BLaER1 treated with 17β-estradiol and CSF1 and Interleukin-3, amounts not matched to agents 10 nM and 100 nM (cell line): ENCODE data around the gene SALL4.
A peak's percentile ranks its signal among the peaks of the same experiment; 100 is the strongest.

Source experiments
- H3K27ac ChIP-seq, 11 experiments: shearing (Covaris generic); formaldehyde crosslinking; 2 replicates each; pipeline ENCODE4 v1.8.1; 2022
- H3K27me3 ChIP-seq, 11 experiments: shearing (Covaris generic); formaldehyde crosslinking; 2 replicates each; pipeline ENCODE4 v1.8.1; 2022
- H3K36me3 ChIP-seq, 11 experiments: shearing (Covaris generic); formaldehyde crosslinking; 2 replicates each; pipeline ENCODE4 v1.8.1; 2022
- H3K4me1 ChIP-seq, 10 experiments: shearing (Covaris generic); formaldehyde crosslinking; 2 replicates each; pipeline ENCODE4 v1.8.1; 2022
- H3K4me2 ChIP-seq, 11 experiments: shearing (Covaris generic); formaldehyde crosslinking; 2 replicates each; pipeline ENCODE4 v1.8.1; 2022
- H3K4me3 ChIP-seq, 10 experiments: shearing (Covaris generic); formaldehyde crosslinking; 2 replicates each; pipeline ENCODE4 v1.8.1; 2022
- H3K9ac ChIP-seq, 11 experiments: shearing (Covaris generic); formaldehyde crosslinking; 2 replicates each; pipeline ENCODE4 v1.8.1; 2022
- H3K9me3 ChIP-seq, 11 experiments: shearing (Covaris generic); formaldehyde crosslinking; replicated peaks in 1 of 11; 2 replicates each; pipeline ENCODE4 v1.8.1; 2022
- H4K20me1 ChIP-seq, 11 experiments: shearing (Covaris generic); formaldehyde crosslinking; 2 replicates each; pipeline ENCODE4 v1.8.1; 2022
- Cebpa-rat ChIP-seq, 11 experiments: shearing (Covaris generic); IDR thresholded peaks; 2 replicates each; pipeline ENCODE4 v1.8.1; 2022

SALL4 gene

DNA sequence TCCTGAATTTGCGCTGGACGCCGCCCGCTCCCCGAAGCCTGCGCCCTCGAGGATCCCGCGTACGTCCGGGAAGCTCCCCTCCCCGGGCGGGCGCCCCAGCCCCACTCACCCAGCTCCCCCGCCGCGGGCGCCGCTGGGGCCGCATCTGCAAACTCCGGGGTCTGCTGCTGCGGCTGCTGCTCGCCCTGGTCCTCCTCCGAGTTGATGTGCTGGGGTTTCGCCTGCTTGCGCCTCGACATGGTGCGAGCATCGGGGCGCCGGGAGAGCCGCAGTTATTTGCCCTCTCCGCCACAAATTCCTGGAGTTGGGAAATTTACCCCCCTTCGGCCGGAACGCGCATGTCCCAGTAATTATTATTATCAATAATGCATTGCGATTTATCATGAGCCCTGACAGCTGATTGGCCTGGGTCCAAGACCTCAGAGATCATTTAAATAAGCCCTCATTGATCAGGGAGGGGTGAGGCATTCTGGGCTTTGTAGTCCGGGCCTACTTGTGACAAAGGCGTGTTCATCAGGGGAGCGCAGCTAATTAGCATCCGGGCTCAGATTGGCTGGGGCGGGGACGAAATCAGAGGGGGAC, at the start of gene SALL4:
TSS of gene SALL4 (minus strand) at position 352 of the 582 bp plus-strand sequence. CDS start at position 239, 113 bp downstream.
- Histone ChIP-seq H3K9me3 (no peaks in the 10 kb centered on the region), H3K4me1 (peaks cover 11 to 40% (median 28%) of the 10 kb centered on the region in 10 experiments), H3K27ac (peak within 1 kb of the TSS; percentile 83 to 96 (median 92)), H3K9ac (peak within 1 kb of the TSS; percentile 86 to 94 (median 91)), H4K20me1 (no peaks in the 10 kb centered on the region), H3K4me3 (peak within 1 kb of the TSS; percentile 68 to 82 (median 76)), H3K36me3 (no peaks in the 10 kb centered on the region), H3K4me2 (peak within 1 kb of the TSS; percentile 82 to 99 (median 95)), H3K27me3 (peaks cover 0 to 12% (median 0%) of the 10 kb centered on the region in 11 experiments; a peak in 1 of 22 replicates)
- no peak for TF ChIP-seq Cebpa-rat (IDR thresholded peaks at IDR 0.05)

GRCh38 chr20:51848346-51848745, 46.0 kb upstream of the SALL4 start:
- Histone ChIP-seq H3K4me3 (no peak overlapping the region), H3K27ac (no peak overlapping the region), H4K20me1 (no peaks in the 10 kb centered on the region), H3K9ac (no peak overlapping the region), H3K4me1 (peaks cover 0 to 3% (median 2%) of the 10 kb centered on the region in 10 experiments; a peak in 14 of 20 replicates), H3K27me3 (no peaks in the 10 kb centered on the region), H3K4me2 (no peak overlapping the region), H3K36me3 (no peaks in the 10 kb centered on the region), H3K9me3 (no peaks in the 10 kb centered on the region; a peak in 1 of 22 replicates)
- no peak for TF ChIP-seq Cebpa-rat (IDR thresholded peaks at IDR 0.05)

DNA sequence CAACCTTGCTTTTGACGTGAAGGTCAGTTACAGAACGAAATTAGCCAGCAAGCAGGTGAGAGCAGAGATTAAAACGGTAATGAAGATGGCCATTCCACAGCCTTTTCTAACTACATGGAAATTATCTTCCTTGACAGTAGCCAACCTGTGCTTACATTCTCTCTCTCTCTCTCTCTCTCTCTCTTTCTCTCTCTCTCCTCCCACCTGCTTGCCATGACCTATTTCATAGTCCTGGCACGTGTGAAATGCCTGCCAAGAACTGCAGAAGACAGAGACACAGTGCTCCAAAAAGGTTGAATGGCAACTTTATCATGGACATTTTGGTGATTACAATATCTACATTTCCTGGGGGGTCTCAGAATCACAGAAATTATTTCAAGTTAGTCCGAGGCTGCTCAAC, 38.5 kb upstream of the SALL4 start:
- no peak overlapping the region for H3K4me3 ChIP-seq
- H3K4me1 ChIP-seq, result no peaks in the 10 kb centered on the region
- H3K4me2 ChIP-seq, result no peak overlapping the region
- no peaks in the 10 kb centered on the region; a peak in 1 of 22 replicates for H3K9me3 ChIP-seq
- H3K36me3 ChIP-seq, result no peaks in the 10 kb centered on the region
- no peak overlapping the region for H3K27ac ChIP-seq
- H4K20me1 ChIP-seq, result no peaks in the 10 kb centered on the region
- no peak overlapping the region for H3K9ac ChIP-seq
- TF ChIP-seq Cebpa-rat (IDR thresholded peaks at IDR 0.05), result no peak
- H3K27me3 ChIP-seq, result no peaks in the 10 kb centered on the region

DNA sequence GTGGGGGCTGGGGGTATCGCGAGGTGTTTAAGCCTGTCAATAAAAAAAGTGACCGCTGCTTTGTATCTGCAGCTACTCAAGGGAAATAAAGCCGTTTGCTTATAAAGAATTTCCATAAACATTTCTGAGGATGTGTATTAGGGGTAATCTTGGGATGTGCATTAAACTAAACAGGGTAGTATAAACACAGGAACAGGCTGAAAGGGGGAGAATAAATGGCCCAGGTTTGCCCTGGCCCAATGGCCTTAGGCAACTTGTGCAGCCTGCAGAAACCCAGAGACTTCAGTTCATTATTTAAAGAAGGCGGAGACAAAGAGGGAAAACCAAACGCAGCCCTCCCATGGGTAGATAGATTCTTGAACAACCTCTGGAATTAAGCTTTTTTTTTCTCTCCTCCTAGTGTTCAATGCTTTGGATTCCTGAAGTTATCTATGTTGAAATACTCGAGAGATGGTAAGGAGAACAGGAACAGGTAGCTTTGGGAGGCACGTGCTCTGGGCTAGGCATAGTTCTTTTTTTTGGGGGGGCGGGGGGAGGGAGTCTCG, 35.6 kb upstream of the SALL4 start:
- Histone ChIP-seq H3K9ac (no peak overlapping the region), H4K20me1 (no peaks in the 10 kb centered on the region), H3K9me3 (no peaks in the 10 kb centered on the region), H3K4me2 (no peak overlapping the region), H3K4me3 (no peak overlapping the region), H3K4me1 (no peaks in the 10 kb centered on the region), H3K27me3 (no peaks in the 10 kb centered on the region), H3K27ac (no peak overlapping the region), H3K36me3 (no peaks in the 10 kb centered on the region)
- no peak for TF ChIP-seq Cebpa-rat (IDR thresholded peaks at IDR 0.05)

GRCh38 chr20:51837436-51837835, 35.1 kb upstream of the SALL4 start:
- no peaks in the 10 kb centered on the region for H3K27me3 ChIP-seq
- no peak overlapping the region for H3K9ac ChIP-seq
- no peak overlapping the region for H3K4me3 ChIP-seq
- no peak overlapping the region for H3K27ac ChIP-seq
- H3K4me1 ChIP-seq, result no peaks in the 10 kb centered on the region
- H4K20me1 ChIP-seq, result no peaks in the 10 kb centered on the region
- no peaks in the 10 kb centered on the region for H3K9me3 ChIP-seq
- H3K36me3 ChIP-seq, result no peaks in the 10 kb centered on the region
- TF ChIP-seq Cebpa-rat (IDR thresholded peaks at IDR 0.05), result no peak
- H3K4me2 ChIP-seq, result no peak overlapping the region

- Histone ChIP-seq H3K9me3 (no peaks in the 10 kb centered on the region), H4K20me1 (no peaks in the 10 kb centered on the region), H3K27ac (no peak overlapping the region), H3K4me1 (peaks cover 0 to 8% (median 7%) of the 10 kb centered on the region in 10 experiments; a peak in 11 of 20 replicates), H3K27me3 (no peaks in the 10 kb centered on the region), H3K9ac (no peak overlapping the region), H3K4me3 (no peak overlapping the region), H3K36me3 (no peaks in the 10 kb centered on the region), H3K4me2 (no peak overlapping the region)
- no peak for TF ChIP-seq Cebpa-rat (IDR thresholded peaks at IDR 0.05)
These were observed 31.0 kb upstream of the SALL4 start for GRCh38 chr20:51833326-51833725.

DNA sequence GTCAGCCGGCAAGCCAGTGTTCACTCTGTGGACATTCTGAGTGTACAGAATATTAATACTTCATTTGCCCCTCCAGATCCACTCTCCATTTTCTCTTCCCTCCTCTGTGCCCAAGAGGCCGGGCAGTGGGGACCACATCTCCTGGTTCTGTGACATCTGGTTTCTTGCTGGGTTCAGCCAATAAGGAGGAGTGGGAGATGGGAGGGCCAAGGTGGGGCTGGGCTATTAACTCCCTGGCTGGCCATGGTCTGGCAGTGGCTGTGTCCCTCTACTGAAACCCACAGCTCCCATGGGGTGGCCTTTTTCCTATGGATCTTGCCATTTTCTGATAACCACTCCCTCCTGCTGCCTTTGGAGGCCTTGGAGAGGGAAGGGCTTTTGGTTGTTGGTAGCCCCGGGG, 30.0 kb upstream of the SALL4 start:
- peaks cover 0 to 10% (median 9%) of the 10 kb centered on the region in 10 experiments; a peak in 11 of 20 replicates for H3K4me1 ChIP-seq
- no peaks in the 10 kb centered on the region for H3K27me3 ChIP-seq
- no peak for TF ChIP-seq Cebpa-rat (IDR thresholded peaks at IDR 0.05)
- H3K9ac ChIP-seq, result no peak overlapping the region
- H4K20me1 ChIP-seq, result no peaks in the 10 kb centered on the region
- no peaks in the 10 kb centered on the region for H3K36me3 ChIP-seq
- H3K9me3 ChIP-seq, result no peaks in the 10 kb centered on the region
- H3K27ac ChIP-seq, result no peak overlapping the region
- no peak overlapping the region for H3K4me2 ChIP-seq
- H3K4me3 ChIP-seq, result no peak overlapping the region

DNA sequence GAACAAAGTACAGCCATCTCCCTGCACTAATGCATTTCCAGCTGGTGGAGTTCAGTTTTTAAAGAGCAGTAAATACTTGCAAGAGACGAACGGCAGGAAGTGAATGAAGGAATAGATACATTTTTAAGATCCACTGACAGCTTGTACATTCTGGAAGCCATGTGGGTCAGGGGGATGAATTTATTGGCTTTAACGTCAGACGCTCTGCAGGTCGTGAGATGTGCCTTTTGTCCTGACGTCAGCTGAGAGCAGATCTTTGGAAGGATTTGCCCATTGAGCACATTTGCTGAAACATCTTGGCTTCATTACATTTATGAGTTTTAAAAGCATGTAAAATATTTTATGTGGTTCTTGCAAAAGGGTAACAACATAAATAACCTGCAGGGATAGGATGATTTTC, 29.5 kb upstream of the SALL4 start:
- Histone ChIP-seq H3K4me1 (peaks cover 0 to 10% (median 9%) of the 10 kb centered on the region in 10 experiments; a peak in 11 of 20 replicates), H3K4me2 (no peak overlapping the region), H3K36me3 (no peaks in the 10 kb centered on the region), H3K27me3 (no peaks in the 10 kb centered on the region), H3K9me3 (no peaks in the 10 kb centered on the region), H4K20me1 (no peaks in the 10 kb centered on the region), H3K27ac (no peak overlapping the region), H3K9ac (no peak overlapping the region), H3K4me3 (no peak overlapping the region)
- no peak for TF ChIP-seq Cebpa-rat (IDR thresholded peaks at IDR 0.05)

GRCh38 chr20:51830538-51830937, 28.2 kb upstream of the SALL4 start:
- peaks cover 0 to 10% (median 9%) of the 10 kb centered on the region in 10 experiments; a peak in 11 of 20 replicates for H3K4me1 ChIP-seq

GRCh38 chr20:51828762-51829161, 26.4 kb upstream of the SALL4 start:
- Histone ChIP-seq H3K9ac (0 out of 22 replicates have a peak overlapping the region, but pooled peaks of 1 of the 11 experiments have one; percentile 1), H3K36me3 (no peaks in the 10 kb centered on the region), H3K4me1 (peaks cover 0 to 10% (median 9%) of the 10 kb centered on the region in 10 experiments; a peak in 11 of 20 replicates), H3K4me3 (no peak overlapping the region), H3K9me3 (no peaks in the 10 kb centered on the region), H3K4me2 (peak overlapping the region in 9 of 11 experiments; percentile 9 to 45 (median 31); a peak in 12 of 22 replicates), H3K27ac (no peak overlapping the region), H4K20me1 (no peaks in the 10 kb centered on the region), H3K27me3 (no peaks in the 10 kb centered on the region)
- no peak for TF ChIP-seq Cebpa-rat (IDR thresholded peaks at IDR 0.05)

More at GRCh38 chr20:51830538-51830937, 28.2 kb upstream of the SALL4 start:
- Histone ChIP-seq H3K9me3 (no peaks in the 10 kb centered on the region), H3K27me3 (no peaks in the 10 kb centered on the region), H3K4me3 (no peak overlapping the region), H3K27ac (no peak overlapping the region), H4K20me1 (no peaks in the 10 kb centered on the region), H3K4me2 (no peak overlapping the region), H3K36me3 (no peaks in the 10 kb centered on the region), H3K9ac (no peak overlapping the region)
- TF ChIP-seq Cebpa-rat (IDR thresholded peaks at IDR 0.05), result no peak
